GM12801 (cell line): Measurements from ENCODE around the gene TMC5.

Experiments
- TF ChIP-seq, protein P1 (sequence below): IDR thresholded peaks from one replicate; pipeline ENCODE4 v1.5.1; 2011; ENCODE audit warnings: control low read depth; ENCODE audit not compliant: insufficient read length; ENCODE audit errors: extremely low read depth

Gene TMC5

DNA sequence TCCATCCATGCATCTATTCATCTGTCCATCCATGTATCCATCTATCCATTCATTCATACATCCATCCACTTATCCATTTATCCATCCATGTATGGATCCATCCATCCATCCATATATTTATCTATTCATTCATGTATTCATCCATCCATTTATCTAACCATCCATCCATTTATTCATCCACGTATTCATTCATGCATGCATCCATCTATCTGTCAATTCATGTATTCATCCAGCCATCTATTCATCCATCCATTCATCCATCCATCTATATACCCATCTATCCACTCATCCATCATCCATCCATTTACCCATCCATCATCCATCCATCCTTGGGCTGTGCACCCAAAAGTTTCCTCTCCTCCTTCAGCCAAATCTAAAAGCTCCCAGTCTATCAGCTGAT lies 60.8 kb downstream of the TMC5 start:
- TF ChIP-seq, protein P1, sequence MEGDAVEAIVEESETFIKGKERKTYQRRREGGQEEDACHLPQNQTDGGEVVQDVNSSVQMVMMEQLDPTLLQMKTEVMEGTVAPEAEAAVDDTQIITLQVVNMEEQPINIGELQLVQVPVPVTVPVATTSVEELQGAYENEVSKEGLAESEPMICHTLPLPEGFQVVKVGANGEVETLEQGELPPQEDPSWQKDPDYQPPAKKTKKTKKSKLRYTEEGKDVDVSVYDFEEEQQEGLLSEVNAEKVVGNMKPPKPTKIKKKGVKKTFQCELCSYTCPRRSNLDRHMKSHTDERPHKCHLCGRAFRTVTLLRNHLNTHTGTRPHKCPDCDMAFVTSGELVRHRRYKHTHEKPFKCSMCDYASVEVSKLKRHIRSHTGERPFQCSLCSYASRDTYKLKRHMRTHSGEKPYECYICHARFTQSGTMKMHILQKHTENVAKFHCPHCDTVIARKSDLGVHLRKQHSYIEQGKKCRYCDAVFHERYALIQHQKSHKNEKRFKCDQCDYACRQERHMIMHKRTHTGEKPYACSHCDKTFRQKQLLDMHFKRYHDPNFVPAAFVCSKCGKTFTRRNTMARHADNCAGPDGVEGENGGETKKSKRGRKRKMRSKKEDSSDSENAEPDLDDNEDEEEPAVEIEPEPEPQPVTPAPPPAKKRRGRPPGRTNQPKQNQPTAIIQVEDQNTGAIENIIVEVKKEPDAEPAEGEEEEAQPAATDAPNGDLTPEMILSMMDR = no peak

DNA sequence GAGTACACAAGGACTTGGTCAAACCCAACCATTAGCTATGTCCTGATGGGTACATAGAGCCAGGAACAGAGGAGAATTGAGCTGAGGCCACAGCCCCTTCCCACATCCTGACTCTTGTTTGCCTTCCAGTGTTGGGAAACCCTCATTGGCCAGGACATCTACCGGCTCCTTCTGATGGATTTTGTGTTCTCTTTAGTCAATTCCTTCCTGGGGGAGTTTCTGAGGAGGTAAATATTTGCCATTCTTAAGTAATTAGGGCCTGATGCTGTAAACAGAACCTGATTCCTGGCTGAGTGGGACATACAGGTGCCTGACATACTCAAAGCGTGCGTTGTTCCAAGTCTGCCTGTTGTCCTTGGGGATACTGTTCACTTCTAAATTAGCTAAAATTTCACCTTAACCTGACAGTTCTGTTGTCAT lies 61.6 kb downstream of the TMC5 start:
- TF ChIP-seq, protein P1 = no peak

DNA sequence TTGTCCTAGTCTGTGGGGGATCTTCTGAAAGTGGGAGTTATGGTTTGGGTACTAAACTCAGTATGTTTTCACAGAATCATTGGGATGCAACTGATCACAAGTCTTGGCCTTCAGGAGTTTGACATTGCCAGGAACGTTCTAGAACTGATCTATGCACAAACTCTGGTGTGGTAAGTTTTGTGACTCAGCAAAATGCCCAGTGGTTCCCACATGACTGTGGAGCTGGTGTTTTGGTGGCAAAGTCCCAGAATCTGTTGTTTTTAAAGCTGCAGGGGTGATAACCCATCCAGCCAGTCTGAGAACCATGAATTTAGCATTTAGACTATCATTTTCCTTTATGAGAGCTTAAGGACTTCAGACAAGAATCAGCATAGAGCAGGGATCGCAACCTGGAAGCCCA lies 63.6 kb downstream of the TMC5 start:
- TF ChIP-seq, protein P1 = no peak

DNA sequence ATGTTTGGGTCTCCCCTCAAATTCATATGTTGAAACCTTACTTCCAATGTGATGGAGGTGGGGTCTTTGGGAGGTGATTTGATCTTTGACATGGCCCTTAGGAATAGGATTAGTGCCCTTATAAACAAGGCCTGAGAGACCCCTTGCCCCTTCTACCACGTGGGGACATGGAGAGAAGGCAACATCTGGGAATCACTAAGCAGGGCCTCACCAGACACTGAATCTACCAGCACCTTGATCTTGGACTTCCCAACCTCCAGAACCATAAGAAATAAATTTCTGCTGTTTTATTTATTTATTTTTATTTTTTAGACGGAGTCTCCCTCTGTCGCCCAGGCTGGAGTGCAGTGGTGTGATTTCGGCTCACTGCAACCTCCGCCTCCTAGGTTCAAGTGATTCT lies 64.1 kb downstream of the TMC5 start:
- TF ChIP-seq, protein P1 = no peak

DNA sequence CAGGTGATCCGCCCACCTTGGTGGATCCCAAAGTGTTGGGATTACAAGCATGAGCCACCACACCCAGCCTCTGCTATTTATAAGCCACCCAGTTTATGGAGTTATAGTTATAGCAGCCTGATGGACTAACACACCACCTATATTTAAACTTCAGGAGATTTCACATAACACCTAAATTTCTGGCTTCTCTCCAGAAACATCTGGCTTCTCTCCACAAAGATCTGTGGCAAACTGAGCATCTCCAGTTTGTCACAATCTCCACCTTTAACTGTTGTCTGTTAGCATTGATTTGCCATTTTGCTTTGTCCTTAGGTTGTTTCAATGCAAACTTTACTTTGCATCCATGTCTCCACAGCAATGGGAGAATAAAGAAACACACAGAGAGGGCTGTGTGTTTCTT lies 64.6 kb downstream of the TMC5 start:
- TF ChIP-seq, protein P1 = no peak

DNA sequence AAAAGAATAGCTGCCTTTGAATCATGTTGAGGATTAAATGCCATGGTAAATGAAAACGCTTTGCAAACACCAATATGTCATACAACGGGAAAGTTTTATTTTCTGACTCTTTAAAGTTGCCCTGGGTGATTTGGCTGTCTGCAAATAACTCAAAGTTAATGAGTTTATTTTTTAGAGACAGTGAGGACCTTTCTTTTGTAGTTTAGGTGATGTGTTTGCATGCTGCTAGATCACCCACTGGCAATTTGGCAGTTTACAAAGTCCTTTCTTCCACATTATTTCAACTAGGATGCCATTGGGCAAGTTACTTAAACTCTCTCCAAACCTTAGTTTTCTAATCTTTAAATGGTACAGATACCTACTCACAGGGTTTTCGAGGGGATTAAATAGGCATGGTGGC lies 66.4 kb downstream of the TMC5 start:
- TF ChIP-seq, protein P1 = no peak

- TF ChIP-seq, protein P1 = no peak
Measured at GRCh38 chr16:19485611-19486010, 67.9 kb downstream of the TMC5 start.

- TF ChIP-seq, protein P1 = no peak
Measured at GRCh38 chr16:19486051-19486450, 68.4 kb downstream of the TMC5 start.
